GM18868 (cell line): ENCODE measurements around the gene GRPR.
A peak's percentile ranks its signal among the peaks of the same experiment; 100 is the strongest.
"Not testable (repeated sequence)": the region's sequence is repeated elsewhere in the genome, so short reads cannot be mapped to it uniquely, and the experiment has no call there.

Source experiments
- ATAC-seq: cut with Tn5 transposase; IDR thresholded peaks from one replicate; pipeline ENCODE4 v1.9.1; 2021; ENCODE audit warnings: mild to moderate bottlenecking, moderate library complexity; ENCODE audit not compliant: unreplicated experiment

The GRPR gene

DNA sequence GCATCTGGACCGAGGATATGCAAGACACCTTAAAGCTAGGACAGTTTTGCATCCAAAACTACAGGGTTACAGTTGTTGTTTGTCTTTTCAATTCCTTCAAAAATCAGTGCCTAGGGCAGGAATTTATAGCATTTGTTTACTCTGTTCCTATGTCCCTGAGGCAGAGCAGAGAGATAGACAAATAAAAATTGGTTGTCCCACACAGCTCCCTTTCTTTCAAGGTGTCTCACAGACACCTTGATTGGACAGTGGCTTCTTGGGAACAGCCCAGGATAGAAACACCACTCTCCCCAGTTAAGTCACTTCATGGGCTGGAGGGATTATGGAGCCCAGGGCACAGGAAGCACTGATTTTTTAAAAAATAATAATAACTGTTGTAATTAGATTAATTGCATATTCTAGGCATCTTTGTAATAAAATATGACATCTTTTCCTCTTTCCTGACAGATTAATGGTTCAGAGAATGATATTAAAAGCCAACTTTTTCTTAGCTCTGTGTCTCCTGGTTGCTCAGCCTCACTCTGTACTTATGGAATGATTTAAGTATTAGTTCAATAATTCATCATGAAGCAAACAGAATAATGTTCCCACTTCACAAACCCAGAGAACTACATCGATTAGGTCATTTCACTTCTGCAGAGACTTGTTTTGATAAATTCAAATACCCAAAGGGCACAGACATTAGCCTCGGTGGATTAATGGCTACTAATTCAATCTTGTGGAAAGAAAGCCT lies 52.1 kb downstream of the GRPR start:
- ATAC-seq: no peak

DNA sequence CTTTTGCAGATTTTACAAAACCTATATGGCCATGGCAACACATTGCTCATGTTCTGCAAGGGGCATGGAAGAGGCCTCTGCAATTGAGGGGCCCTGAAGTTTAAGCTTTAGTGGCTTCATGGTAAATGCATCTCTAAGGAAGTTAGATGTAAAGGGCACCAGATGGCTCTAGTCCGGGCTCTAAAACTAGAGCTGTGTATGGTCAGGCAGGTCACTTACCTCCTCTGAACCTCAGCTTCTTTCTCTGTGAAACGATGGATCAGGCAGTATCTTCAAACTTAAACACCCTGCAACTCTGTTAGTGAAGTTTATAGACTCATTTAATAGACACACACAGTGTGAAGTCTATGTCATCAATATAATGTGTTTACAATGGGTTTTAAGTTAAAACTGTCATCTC lies 53.9 kb downstream of the GRPR start:
- no peak for ATAC-seq

DNA sequence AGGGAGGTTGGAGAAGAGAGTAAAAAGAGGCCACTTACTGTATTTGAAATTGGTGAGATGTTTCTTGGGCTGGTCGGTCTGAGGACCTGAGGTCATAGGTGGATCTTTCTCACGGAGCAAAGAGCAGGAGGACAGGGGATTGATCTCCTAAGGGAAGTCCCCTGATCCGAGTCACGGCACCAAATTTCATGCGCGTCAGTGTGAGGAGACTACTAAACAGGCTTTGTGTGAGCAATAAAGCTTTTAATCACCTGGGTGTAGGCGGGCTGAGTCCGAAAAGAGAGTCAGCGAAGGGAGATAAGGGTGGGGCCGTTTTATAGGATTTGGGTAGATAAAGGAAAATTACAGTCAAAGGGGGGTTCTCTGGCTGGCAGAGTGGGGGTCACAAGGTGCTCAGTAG lies 60.5 kb downstream of the GRPR start:
- not testable (repeated sequence) for ATAC-seq

DNA sequence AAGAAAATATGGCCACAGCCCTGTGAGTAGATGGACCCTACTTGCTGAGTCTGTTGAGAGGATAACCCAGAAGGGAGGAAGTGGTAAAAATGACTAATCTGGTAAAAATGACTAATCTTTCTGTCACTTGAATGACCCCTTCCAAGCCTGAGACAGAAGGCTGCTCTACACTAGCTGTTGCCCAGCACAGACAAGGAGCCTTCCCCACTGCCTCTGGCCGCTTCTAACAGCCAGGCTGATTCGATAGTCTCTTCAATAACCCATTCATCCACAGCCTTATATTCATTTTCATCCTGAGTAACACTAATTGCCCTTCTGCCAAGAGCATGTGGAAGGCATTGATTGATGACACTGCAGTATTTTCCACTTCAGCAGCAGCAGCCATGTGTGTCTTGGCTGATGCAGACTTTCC lies 62.4 kb downstream of the GRPR start:
- ATAC-seq: peak; percentile 100

DNA sequence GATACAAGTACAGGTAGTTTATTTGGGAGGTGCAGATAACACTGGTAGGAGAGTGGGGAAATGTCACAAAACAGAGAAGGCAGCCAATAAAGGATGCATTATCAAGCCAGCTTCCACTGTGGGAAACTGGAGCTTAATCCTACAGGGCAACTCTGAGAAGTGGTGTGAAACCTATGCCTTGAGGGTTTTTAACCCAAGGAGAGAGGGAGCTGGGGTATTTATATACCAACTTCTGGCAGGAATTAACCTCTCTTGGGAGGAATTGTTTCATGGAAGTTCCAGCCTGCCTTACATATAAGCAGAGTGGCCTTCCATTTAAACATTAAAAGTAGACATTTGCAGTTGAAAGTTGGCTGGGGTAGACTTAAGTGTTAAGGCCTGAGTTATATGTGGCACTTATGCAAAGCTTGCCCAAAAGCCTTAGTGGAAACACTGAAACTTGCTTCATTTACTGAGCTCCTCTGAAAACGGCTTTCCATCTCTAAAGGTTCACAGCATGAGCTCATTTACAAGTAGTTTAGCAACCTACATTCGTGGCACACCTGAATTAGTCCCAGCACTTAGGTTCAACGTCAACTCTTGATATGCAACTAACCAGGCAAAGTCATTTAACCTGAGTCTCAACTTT lies 63.1 kb downstream of the GRPR start:
- no peak for ATAC-seq

- ATAC-seq: no peak
Observed at GRCh38 chrX:16187024-16187760, 63.8 kb downstream of the GRPR start.

DNA sequence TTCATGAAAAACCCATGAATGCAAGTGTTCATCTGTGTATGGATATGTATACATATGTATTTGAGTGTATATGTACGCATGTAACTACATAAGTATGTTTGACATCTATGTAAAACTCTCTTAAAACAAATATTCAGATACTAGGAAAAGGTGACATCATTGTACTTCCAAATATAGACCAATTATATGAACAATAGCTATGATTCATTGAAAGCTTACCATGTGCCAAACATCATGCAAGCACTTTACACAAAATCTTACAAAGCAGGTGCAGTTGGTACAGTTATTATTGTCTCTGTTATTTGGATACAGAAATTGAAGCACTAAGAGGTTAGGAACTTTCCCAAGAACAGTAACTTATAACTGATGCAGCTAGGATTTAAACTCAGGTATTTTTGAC lies 65.3 kb downstream of the GRPR start:
- ATAC-seq: no peak

DNA sequence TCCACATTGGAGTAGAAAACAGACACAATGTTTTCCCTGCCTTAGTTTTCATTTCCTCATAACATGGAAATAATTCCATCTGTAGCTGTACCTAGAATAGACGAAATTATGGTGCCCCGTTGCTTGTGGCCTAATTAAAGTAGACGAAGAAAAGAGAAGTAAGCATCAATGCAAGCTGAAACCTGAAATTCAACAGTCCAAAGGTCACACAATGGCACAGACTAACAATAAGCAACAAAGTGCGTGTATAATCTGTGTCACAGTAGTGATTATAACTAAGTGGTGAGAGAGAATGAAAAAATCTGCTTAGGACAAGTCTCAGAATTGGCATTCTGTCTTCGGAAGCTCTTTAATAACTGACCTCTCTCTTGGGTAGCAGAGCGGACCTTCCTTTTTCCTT lies 68.2 kb downstream of the GRPR start:
- ATAC-seq: no peak

- no peak for ATAC-seq
Observed at GRCh38 chrX:16196829-16197228, 73.5 kb downstream of the GRPR start.

DNA sequence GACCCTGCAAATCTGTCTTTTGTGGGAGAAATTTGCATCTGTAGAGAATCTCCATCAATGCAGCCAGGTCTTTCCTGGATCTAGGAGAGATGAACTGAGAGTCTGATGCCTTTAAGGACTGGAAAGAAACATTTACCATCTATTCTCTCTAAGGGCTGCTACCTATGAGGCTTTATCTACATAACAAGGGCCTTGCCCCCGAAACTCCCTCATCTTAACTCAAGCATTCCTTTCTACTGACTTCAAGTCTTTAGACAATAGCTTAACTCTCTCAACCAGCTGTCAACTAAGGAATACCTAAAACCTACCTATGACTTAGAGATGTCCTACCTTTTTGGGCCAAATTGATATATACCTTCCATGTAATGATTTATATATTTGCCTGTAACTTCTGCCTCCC lies 76.0 kb downstream of the GRPR start:
- no peak for ATAC-seq

- ATAC-seq: no peak
Observed at GRCh38 chrX:16202943-16203342, 79.6 kb downstream of the GRPR start.
